Medulla oblongata (tissue), 1 donor: ENCODE data around the gene HPN.

Experiments used
- DNase-seq: peaks from one replicate; pipeline ENCODE4 v3.0.0-alpha.2; 2015; ENCODE audit errors: extremely low spot score

HPN gene

GRCh38 chr19:35061583-35062373 is 20.3 kb downstream of the HPN start:
- no peak for DNase-seq

- DNase-seq = no peak
Observed at GRCh38 chr19:35062942-35063341, 21.4 kb downstream of the HPN start.

GRCh38 chr19:35063940-35064818 is 22.7 kb downstream of the HPN start:
- no peak for DNase-seq

- no peak for DNase-seq
Observed at GRCh38 chr19:35065574-35065973, 24.1 kb downstream of the HPN start.

GRCh38 chr19:35066121-35066520 is 24.6 kb downstream of the HPN start:
- no peak for DNase-seq

GRCh38 chr19:35066691-35067563 is 25.4 kb downstream of the HPN start:
- DNase-seq = peak; percentile 93

- DNase-seq = no peak
Observed at GRCh38 chr19:35068941-35069634, 27.6 kb downstream of the HPN start.

- DNase-seq = no peak
Observed at GRCh38 chr19:35069696-35070095, 28.2 kb downstream of the HPN start.

- DNase-seq = no peak
Observed at GRCh38 chr19:35070471-35070870, 28.9 kb downstream of the HPN start.

GRCh38 chr19:35073516-35073915 is 32.0 kb downstream of the HPN start:
- no peak for DNase-seq

- DNase-seq = no peak
Observed at GRCh38 chr19:35073941-35074340, 32.4 kb downstream of the HPN start.

- DNase-seq = no peak
Observed at GRCh38 chr19:35074426-35075201, 33.1 kb downstream of the HPN start.

GRCh38 chr19:35075202-35076025 is 33.9 kb downstream of the HPN start:
- DNase-seq = no peak

- DNase-seq = no peak
Observed at GRCh38 chr19:35076026-35076370, 34.5 kb downstream of the HPN start.

GRCh38 chr19:35076657-35077056 is 35.1 kb downstream of the HPN start:
- no peak for DNase-seq

- DNase-seq = no peak
Observed at GRCh38 chr19:35077411-35078223, 36.1 kb downstream of the HPN start.

- no peak for DNase-seq
Observed at GRCh38 chr19:35079826-35080225, 38.3 kb downstream of the HPN start.

- DNase-seq = no peak
Observed at GRCh38 chr19:35080613-35081170, 39.2 kb downstream of the HPN start.

- DNase-seq = no peak
Observed at GRCh38 chr19:35081201-35081600, 39.7 kb downstream of the HPN start.
